Mesendoderm (in vitro differentiated cells): ENCODE measurements around the gene SNX1.
"Not testable (repeated sequence)": the region's sequence is repeated elsewhere in the genome, so short reads cannot be mapped to it uniquely, and the experiment has no call there.

Source experiments
- DNase-seq: peaks from one replicate; pipeline ENCODE4 v3.0.0; 2013
- H2AK5ac ChIP-seq: 2 replicates; pipeline ENCODE4 v1.6.1; 2013; ENCODE audit warnings: low read length, inconsistent platforms
- H2BK120ac ChIP-seq: 2 replicates; pipeline ENCODE4 v1.6.1; 2013; ENCODE audit warnings: low read depth, mild to moderate bottlenecking, low read length, moderate library complexity, mixed read lengths
- H2BK15ac ChIP-seq: replicated peaks from 2 replicates; pipeline ENCODE4 v1.6.1; 2013; ENCODE audit warnings: low read depth, mild to moderate bottlenecking, moderate library complexity
- H2BK5ac ChIP-seq: 2 replicates; pipeline ENCODE4 v1.6.1; 2013; ENCODE audit warnings: low read length, inconsistent platforms
- H3K18ac ChIP-seq: 2 replicates; pipeline ENCODE4 v1.6.1; 2013; ENCODE audit warnings: mild to moderate bottlenecking, low read length, mixed read lengths
- H3K23ac ChIP-seq: one replicate; pipeline ENCODE4 v1.6.1; 2013; ENCODE audit warnings: low read length
- H3K27ac ChIP-seq: 2 replicates; pipeline ENCODE4 v1.5.1; 2013; ENCODE audit warnings: low read depth, mild to moderate bottlenecking, inconsistent platforms, low read length, moderate library complexity
- H3K27me3 ChIP-seq: 2 replicates; pipeline ENCODE4 v1.6.1; 2013; ENCODE audit warnings: low read length, control low read depth, mild to moderate bottlenecking, inconsistent platforms; ENCODE audit not compliant: insufficient read depth, poor library complexity
- H3K36me3 ChIP-seq: 2 replicates; pipeline ENCODE4 v1.6.1; 2013; ENCODE audit warnings: low read length, inconsistent platforms; ENCODE audit not compliant: control insufficient read depth, insufficient read depth
- H3K4ac ChIP-seq: one replicate; pipeline ENCODE4 v1.6.1; 2013; ENCODE audit warnings: low read depth, mild to moderate bottlenecking, low read length, moderate library complexity
- H3K4me1 ChIP-seq: 2 replicates; pipeline ENCODE4 v1.6.1; 2013; ENCODE audit warnings: low read depth, low read length, inconsistent platforms; ENCODE audit not compliant: control insufficient read depth
- H3K4me2 ChIP-seq: 2 replicates; pipeline ENCODE4 v1.6.1; 2013; ENCODE audit warnings: low read length
- H3K4me3 ChIP-seq: 2 replicates; pipeline ENCODE4 v1.5.1; 2013; ENCODE audit warnings: mild to moderate bottlenecking, low read length
- H3K56ac ChIP-seq: one replicate; pipeline ENCODE4 v1.6.1; 2013; ENCODE audit warnings: low read length
- H3K79me1 ChIP-seq: 2 replicates; pipeline ENCODE4 v1.6.1; 2013; ENCODE audit warnings: low read length, inconsistent platforms
- H3K79me2 ChIP-seq: 2 replicates; pipeline ENCODE4 v1.6.1; 2013; ENCODE audit warnings: mild to moderate bottlenecking, low read length; ENCODE audit not compliant: control insufficient read depth, insufficient read depth
- H3K9ac ChIP-seq: 2 replicates; pipeline ENCODE4 v1.6.1; 2013; ENCODE audit warnings: low read length, inconsistent platforms
- H4K5ac ChIP-seq: one replicate; pipeline ENCODE4 v1.6.1; 2013; ENCODE audit warnings: low read length
- H4K8ac ChIP-seq: one replicate; pipeline ENCODE4 v1.6.1; 2013; ENCODE audit warnings: low read depth, mild to moderate bottlenecking, control low read depth, low read length, moderate library complexity
- WGBS: extraction: QIAGEN DNeasy Blood & Tissue Kit; methylation state at CpG from one replicate; pipeline ENCODE4 v1.1.7; 2013; ENCODE audit warnings: low lambda C conversion rate, missing lambda C conversion rate; ENCODE audit not compliant: insufficient coverage; ENCODE audit errors: extremely low coverage; 5-methylcytosine and 5-hydroxymethylcytosine counted together

The SNX1 gene

GRCh38 chr15:64051407-64052259, 44.1 kb upstream of the SNX1 start:
- no peak overlapping the region for H3K9ac ChIP-seq
- H3K56ac ChIP-seq, result no peak overlapping the region
- no peak overlapping the region for H3K4me3 ChIP-seq
- H2BK120ac ChIP-seq, result no peak overlapping the region
- H2BK15ac ChIP-seq, result no peak overlapping the region
- H3K27ac ChIP-seq, result no peak overlapping the region
- no peak for DNase-seq
- H3K4ac ChIP-seq, result no peak overlapping the region
- no peaks in the 10 kb centered on the region for H3K79me2 ChIP-seq
- H2BK5ac ChIP-seq, result no peak overlapping the region
- no peaks in the 10 kb centered on the region for H3K27me3 ChIP-seq
- H3K4me1 ChIP-seq, result no peaks in the 10 kb centered on the region
- no peak overlapping the region for H2AK5ac ChIP-seq
- H3K79me1 ChIP-seq, result no peaks in the 10 kb centered on the region
- no peak overlapping the region for H3K23ac ChIP-seq
- WGBS, result no CpG with 5 or more reads among the region's 6 CpGs
- no peak overlapping the region for H4K5ac ChIP-seq
- H3K4me2 ChIP-seq, result no peak overlapping the region
- no peaks in the 10 kb centered on the region for H3K36me3 ChIP-seq
- no peak overlapping the region for H3K18ac ChIP-seq
- no peak overlapping the region for H4K8ac ChIP-seq

DNA sequence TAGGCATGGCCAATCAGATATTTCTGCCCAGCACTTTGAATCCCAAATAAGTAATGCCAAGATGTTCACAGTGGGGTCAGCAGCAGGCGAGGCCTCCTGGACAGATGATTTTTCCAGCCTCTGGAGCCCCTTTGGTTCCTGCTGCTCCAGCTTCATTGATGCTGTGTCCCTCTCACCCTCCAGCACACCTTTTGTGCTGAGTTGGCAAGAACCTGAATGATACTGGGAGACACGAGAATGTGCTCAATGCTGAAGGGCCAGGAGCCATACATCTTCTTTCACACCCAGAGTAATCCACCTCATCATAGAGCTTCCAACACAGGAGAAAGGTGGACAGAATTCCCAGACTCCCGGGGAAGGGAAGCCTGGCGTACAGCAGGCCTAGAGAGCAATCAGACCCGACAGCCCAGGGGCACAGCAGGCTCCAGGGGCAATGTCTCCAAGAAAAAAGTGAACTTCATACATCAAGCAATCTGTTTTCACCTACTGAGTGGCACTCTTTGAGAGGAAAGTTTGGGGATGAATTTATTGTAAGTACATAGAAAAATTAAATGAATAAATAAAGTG, 42.8 kb upstream of the SNX1 start:
- Histone ChIP-seq H2BK5ac (no peak overlapping the region), H3K36me3 (no peaks in the 10 kb centered on the region), H3K27me3 (no peaks in the 10 kb centered on the region), H2BK120ac (no peak overlapping the region), H3K4ac (no peak overlapping the region), H3K23ac (no peak overlapping the region), H3K18ac (no peak overlapping the region), H2BK15ac (no peak overlapping the region), H3K4me1 (no peaks in the 10 kb centered on the region), H3K9ac (no peak overlapping the region), H3K27ac (no peak overlapping the region), H3K79me1 (no peaks in the 10 kb centered on the region), H4K8ac (no peak overlapping the region), H3K79me2 (no peaks in the 10 kb centered on the region), H3K4me2 (no peak overlapping the region), H2AK5ac (no peak overlapping the region), H3K56ac (no peak overlapping the region), H3K4me3 (no peak overlapping the region), H4K5ac (no peak overlapping the region)
- no CpG with 5 or more reads among the region's 5 CpGs for WGBS
- DNase-seq, result no peak

GRCh38 chr15:64053674-64054073, 42.1 kb upstream of the SNX1 start:
- H3K27ac ChIP-seq, H3K4me3 ChIP-seq, H2BK15ac ChIP-seq, H3K36me3 ChIP-seq, DNase-seq, H3K56ac ChIP-seq, H4K5ac ChIP-seq, H3K18ac ChIP-seq, H2AK5ac ChIP-seq, H4K8ac ChIP-seq, H3K23ac ChIP-seq, H3K27me3 ChIP-seq, H3K4ac ChIP-seq, H2BK120ac ChIP-seq, H2BK5ac ChIP-seq, H3K4me1 ChIP-seq, H3K79me2 ChIP-seq, H3K4me2 ChIP-seq, H3K9ac ChIP-seq, H3K79me1 ChIP-seq: not testable (repeated sequence)
- WGBS, result no CpG with 5 or more reads among the region's 12 CpGs

DNA sequence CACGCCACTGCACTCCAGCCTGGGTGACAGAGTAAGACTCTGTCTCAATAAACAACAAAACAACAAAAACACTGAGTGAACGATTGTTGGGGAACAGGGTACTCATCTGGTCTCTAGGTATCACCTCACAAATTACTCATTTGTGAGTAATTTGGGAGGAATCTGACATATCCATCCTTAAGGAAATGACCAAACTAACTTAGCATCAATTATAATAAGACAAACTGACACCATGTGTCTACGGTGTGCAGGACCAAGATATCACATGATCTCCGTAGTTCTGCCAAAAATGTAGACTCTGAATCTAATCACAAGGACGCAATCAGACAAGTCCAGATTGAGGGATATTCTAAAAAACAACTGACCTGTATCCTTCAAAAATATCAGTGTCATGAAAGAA, 37.5 kb upstream of the SNX1 start:
- Histone ChIP-seq H3K36me3 (no peaks in the 10 kb centered on the region), H3K79me1 (no peaks in the 10 kb centered on the region), H2BK120ac (no peak overlapping the region), H3K9ac (no peak overlapping the region), H2BK5ac (no peak overlapping the region), H3K56ac (no peak overlapping the region), H3K4ac (no peak overlapping the region), H3K27ac (no peak overlapping the region), H4K8ac (no peak overlapping the region), H3K27me3 (no peaks in the 10 kb centered on the region), H3K4me1 (no peaks in the 10 kb centered on the region), H3K4me3 (no peak overlapping the region), H2AK5ac (no peak overlapping the region), H3K79me2 (no peaks in the 10 kb centered on the region), H3K18ac (no peak overlapping the region), H4K5ac (no peak overlapping the region), H3K23ac (no peak overlapping the region), H2BK15ac (no peak overlapping the region), H3K4me2 (no peak overlapping the region)
- WGBS, result no CpG with 5 or more reads among the region's 5 CpGs
- no peak for DNase-seq

- DNase-seq, H2BK120ac ChIP-seq, H3K27me3 ChIP-seq, H3K27ac ChIP-seq, H2AK5ac ChIP-seq, H3K4me1 ChIP-seq, H3K23ac ChIP-seq, H2BK15ac ChIP-seq, H3K4me2 ChIP-seq, H3K9ac ChIP-seq, H3K4me3 ChIP-seq, H4K5ac ChIP-seq, H3K79me2 ChIP-seq, H2BK5ac ChIP-seq, H3K18ac ChIP-seq, H3K56ac ChIP-seq, H3K79me1 ChIP-seq, H4K8ac ChIP-seq, H3K36me3 ChIP-seq, H3K4ac ChIP-seq: not testable (repeated sequence)
- no CpG with 5 or more reads among the region's 2 CpGs for WGBS
Observed at GRCh38 chr15:64059104-64059503, 36.7 kb upstream of the SNX1 start.
